Liver (tissue), 9 donors: ENCODE measurements around the gene ELL. TPM values are rescaled to one million over a fixed set of nuclear protein-coding genes. Genes with fewer than 3 reads are reported as not detected.

ENCODE experiments used
- DNase-seq: peaks from one replicate; pipeline ENCODE4 v3.0.0-alpha.2; 2017; ENCODE audit warnings: low spot score
- H3K27ac ChIP-seq, 2 donors: one replicate each; pipeline ENCODE4 v1.7.0; 2013; ENCODE audit warnings: inconsistent platforms in 2 of 2, low read length in 2 of 2, control low read depth in 1 of 2, low read depth in 1 of 2, mild to moderate bottlenecking in 1 of 2
- H3K27me3 ChIP-seq, 4 donors: one replicate each; pipeline versions ENCODE4 v1.6.1 to v1.7.0; 2013; ENCODE audit warnings: low read length in 3 of 4, inconsistent platforms in 1 of 4, mild to moderate bottlenecking in 1 of 4, moderate library complexity in 1 of 4; ENCODE audit not compliant: control insufficient read depth in 4 of 4, insufficient read depth in 4 of 4
- H3K36me3 ChIP-seq, 4 donors: one replicate each; pipeline versions ENCODE4 v1.6.1 to v1.7.0; 2013; ENCODE audit warnings: low read length in 3 of 4, mild to moderate bottlenecking in 3 of 4, low read depth in 1 of 4, moderate library complexity in 1 of 4; ENCODE audit not compliant: control insufficient read depth in 4 of 4, insufficient read depth in 3 of 4
- H3K4me1 ChIP-seq, 4 donors: one replicate each; pipeline versions ENCODE4 v1.6.1 to v1.7.0; 2013; ENCODE audit warnings: low read length in 3 of 4, mild to moderate bottlenecking in 3 of 4, moderate library complexity in 1 of 4; ENCODE audit not compliant: control insufficient read depth in 4 of 4, insufficient read depth in 4 of 4
- H3K4me3 ChIP-seq, 3 donors: one replicate each; pipeline versions ENCODE4 v1.6.1 to v1.7.0; 2013; ENCODE audit warnings: low read length in 3 of 3, control low read depth in 1 of 3, low read depth in 1 of 3, mild to moderate bottlenecking in 1 of 3
- H3K9ac ChIP-seq, 2 donors: one replicate each; pipeline ENCODE4 v1.7.0; 2013; ENCODE audit warnings: low read length in 2 of 2, mild to moderate bottlenecking in 2 of 2, moderate library complexity in 2 of 2, control low read depth in 1 of 2, low read depth in 1 of 2
- H3K9me3 ChIP-seq, 4 donors: one replicate each; pipeline versions ENCODE4 v1.6.1 to v1.7.0; 2013; ENCODE audit warnings: low read length in 3 of 4; ENCODE audit not compliant: control insufficient read depth in 4 of 4
- EGR1 ChIP-seq, 2 donors: IDR thresholded peaks; 2 replicates each; pipeline ENCODE4 v1.6.1; 2016 to 2018; ENCODE audit warnings: antibody characterized with exemption in 2 of 2, low read depth in 2 of 2
- FOXA1 ChIP-seq: IDR thresholded peaks from 2 replicates; pipeline ENCODE4 v1.6.1; 2016; ENCODE audit warnings: antibody characterized with exemption
- FOXA2 ChIP-seq: IDR thresholded peaks from 2 replicates; pipeline ENCODE4 v1.6.1; 2016; ENCODE audit warnings: antibody characterized with exemption
- GABPA ChIP-seq, 2 donors: IDR thresholded peaks in 1 of 2; conservative IDR thresholded peaks in 1 of 2; 2 replicates each; pipeline ENCODE4 v1.6.1; 2016; ENCODE audit warnings: antibody characterized with exemption in 2 of 2, mild to moderate bottlenecking in 1 of 2, moderate library complexity in 1 of 2
- HNF4G ChIP-seq: IDR thresholded peaks from 2 replicates; pipeline ENCODE4 v1.6.1; 2016; ENCODE audit warnings: antibody characterized with exemption
- JUND ChIP-seq, 2 donors: IDR thresholded peaks; 2 replicates each; pipeline ENCODE4 v1.6.1; 2016; ENCODE audit warnings: antibody characterized with exemption in 2 of 2
- NR2F2 ChIP-seq: IDR thresholded peaks from 2 replicates; pipeline ENCODE4 v1.6.1; 2016; ENCODE audit warnings: antibody characterized with exemption
- RAD21 ChIP-seq, 2 donors: IDR thresholded peaks; 2 replicates each; pipeline ENCODE4 v1.6.1; 2016; ENCODE audit warnings: antibody characterized with exemption in 2 of 2, mild to moderate bottlenecking in 2 of 2
- RXRA ChIP-seq, 2 donors: IDR thresholded peaks; 2 replicates each; pipeline ENCODE4 v1.6.1; 2017 to 2018; ENCODE audit warnings: antibody characterized with exemption in 2 of 2, mild to moderate bottlenecking in 1 of 2
- TAF1 ChIP-seq: conservative IDR thresholded peaks from 2 replicates; pipeline ENCODE4 v1.6.1; 2016; ENCODE audit warnings: antibody characterized with exemption, mild to moderate bottlenecking
- YY1 ChIP-seq: IDR thresholded peaks from 2 replicates; pipeline ENCODE4 v1.6.1; 2016; ENCODE audit warnings: antibody characterized with exemption, mild to moderate bottlenecking
- ZBTB33 ChIP-seq: IDR thresholded peaks from 2 replicates; pipeline ENCODE4 v1.6.1; 2016; ENCODE audit warnings: antibody characterized with exemption
- WGBS: extraction: QIAGEN DNeasy Blood & Tissue Kit; methylation state at CpG from one replicate; pipeline ENCODE4 v1.1.7; 2013; 5-methylcytosine and 5-hydroxymethylcytosine counted together
- polyA plus RNA-seq, 2 donors: library from polyadenylated mRNA; stranded (reverse) in 1 of 2; unstranded in 1 of 2; fragments of 200-250 nt in 1 of 2; fragments of >200 nt in 1 of 2; fragmentation: Nextera tagmentation in 1 of 2; extraction: Ambion mirVana in 1 of 2; gene quantifications; one replicate each; pipeline versions ENCODE4 v1.2.1 to v1.2.3, GENCODE V29; 2013 to 2015
- total RNA-seq, 2 donors: library from RNA; depleted of rRNA; stranded (reverse); fragments of >200 nt; gene quantifications; one replicate each; pipeline ENCODE4 v1.2.3, GENCODE V29; 2014
- TF ChIP-seq, protein P1 (sequence below): IDR thresholded peaks from 2 replicates; pipeline ENCODE4 v1.6.1; 2016; ENCODE audit warnings: antibody characterized with exemption
- TF ChIP-seq, protein P2 (sequence below): IDR thresholded peaks from 2 replicates; pipeline ENCODE4 v1.6.1; 2016; ENCODE audit warnings: antibody characterized with exemption, mild to moderate bottlenecking
- TF ChIP-seq, protein P3 (sequence below): IDR thresholded peaks from 2 replicates; pipeline ENCODE4 v1.6.1; 2016; ENCODE audit warnings: antibody characterized with exemption
- donor health status: healthy.
- donor health status: healthy.
- donor health status: healthy.
- donor health status: healthy.
- donor health status: healthy.

The ELL gene
- total and polyA plus RNA-seq, 4 donors, result 4.5 to 10.5 (median 6.6) TPM

DNA sequence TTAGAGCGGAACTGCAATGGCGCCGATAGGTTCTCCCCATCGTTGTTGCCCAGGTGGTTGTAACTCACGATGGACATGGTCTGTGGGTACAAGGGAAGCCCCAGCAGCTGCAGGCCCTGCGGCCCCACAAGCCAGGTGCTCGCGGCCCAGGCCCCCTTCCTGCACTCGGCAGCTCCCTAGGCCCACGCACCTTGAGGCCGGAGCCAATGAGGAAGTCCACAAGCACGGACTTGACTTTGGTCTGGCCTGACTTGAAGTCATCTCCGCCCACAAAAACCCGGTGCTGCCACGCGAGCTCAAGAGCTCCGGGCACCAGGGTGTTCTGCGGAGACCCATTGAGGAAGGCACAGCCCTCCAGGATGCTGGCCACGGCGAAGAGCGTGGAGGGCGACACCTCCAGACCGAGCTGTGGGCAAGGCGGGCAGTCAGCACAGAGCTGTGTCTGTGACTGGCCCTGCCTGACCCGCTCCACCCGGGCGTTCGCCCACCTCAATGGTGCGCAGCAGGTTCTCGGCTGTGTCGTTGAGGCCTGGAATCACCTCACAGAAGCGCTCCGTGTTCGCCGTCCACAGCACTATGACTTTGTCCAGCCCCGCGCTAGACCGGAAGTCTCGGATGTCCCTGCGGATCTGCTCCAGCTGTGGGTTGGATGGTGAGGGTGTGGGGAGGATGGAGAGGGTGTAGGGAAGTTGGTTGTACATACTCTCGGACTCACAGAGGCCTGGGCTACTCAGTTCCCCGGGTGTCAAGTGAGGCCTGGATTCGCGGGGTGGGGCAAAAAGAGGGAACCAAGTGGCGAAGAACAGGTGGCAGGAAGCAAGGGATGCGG is 85.8 kb downstream of the ELL start:
- Histone ChIP-seq H3K4me3 (no peak overlapping the region), H3K9me3 (no peaks in the 10 kb centered on the region), H3K36me3 (no peaks in the 10 kb centered on the region), H3K27me3 (no peaks in the 10 kb centered on the region), H3K9ac (no peak overlapping the region), H3K27ac (peak overlapping the region in 1 of 2 donors; percentile 42), H3K4me1 (peaks cover 3 to 30% (median 13%) of the 10 kb centered on the region in 4 donors)
- WGBS, result 88% methylated on average over 46 of the region's 46 CpGs
- no peak for DNase-seq
- TF ChIP-seq, protein P1, sequence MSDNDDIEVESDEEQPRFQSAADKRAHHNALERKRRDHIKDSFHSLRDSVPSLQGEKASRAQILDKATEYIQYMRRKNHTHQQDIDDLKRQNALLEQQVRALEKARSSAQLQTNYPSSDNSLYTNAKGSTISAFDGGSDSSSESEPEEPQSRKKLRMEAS, result no peak
- TF ChIP-seq EGR1 (IDR thresholded peaks at IDR 0.05; ENCODE audit: low read depth in 2 of 2) (no peak), FOXA1 (no peak), TAF1 (no peak), RXRA (IDR thresholded peaks at IDR 0.05) (no peak), FOXA2 (no peak), YY1 (no peak), RAD21 (IDR thresholded peaks at IDR 0.05) (no peak), NR2F2 (no peak), GABPA (IDR thresholded peaks at IDR 0.05 in 1 of 2, conservative IDR thresholded peaks at IDR 0.05 in 1 of 2) (no peak), HNF4G (no peak)
- TF ChIP-seq, protein P2, sequence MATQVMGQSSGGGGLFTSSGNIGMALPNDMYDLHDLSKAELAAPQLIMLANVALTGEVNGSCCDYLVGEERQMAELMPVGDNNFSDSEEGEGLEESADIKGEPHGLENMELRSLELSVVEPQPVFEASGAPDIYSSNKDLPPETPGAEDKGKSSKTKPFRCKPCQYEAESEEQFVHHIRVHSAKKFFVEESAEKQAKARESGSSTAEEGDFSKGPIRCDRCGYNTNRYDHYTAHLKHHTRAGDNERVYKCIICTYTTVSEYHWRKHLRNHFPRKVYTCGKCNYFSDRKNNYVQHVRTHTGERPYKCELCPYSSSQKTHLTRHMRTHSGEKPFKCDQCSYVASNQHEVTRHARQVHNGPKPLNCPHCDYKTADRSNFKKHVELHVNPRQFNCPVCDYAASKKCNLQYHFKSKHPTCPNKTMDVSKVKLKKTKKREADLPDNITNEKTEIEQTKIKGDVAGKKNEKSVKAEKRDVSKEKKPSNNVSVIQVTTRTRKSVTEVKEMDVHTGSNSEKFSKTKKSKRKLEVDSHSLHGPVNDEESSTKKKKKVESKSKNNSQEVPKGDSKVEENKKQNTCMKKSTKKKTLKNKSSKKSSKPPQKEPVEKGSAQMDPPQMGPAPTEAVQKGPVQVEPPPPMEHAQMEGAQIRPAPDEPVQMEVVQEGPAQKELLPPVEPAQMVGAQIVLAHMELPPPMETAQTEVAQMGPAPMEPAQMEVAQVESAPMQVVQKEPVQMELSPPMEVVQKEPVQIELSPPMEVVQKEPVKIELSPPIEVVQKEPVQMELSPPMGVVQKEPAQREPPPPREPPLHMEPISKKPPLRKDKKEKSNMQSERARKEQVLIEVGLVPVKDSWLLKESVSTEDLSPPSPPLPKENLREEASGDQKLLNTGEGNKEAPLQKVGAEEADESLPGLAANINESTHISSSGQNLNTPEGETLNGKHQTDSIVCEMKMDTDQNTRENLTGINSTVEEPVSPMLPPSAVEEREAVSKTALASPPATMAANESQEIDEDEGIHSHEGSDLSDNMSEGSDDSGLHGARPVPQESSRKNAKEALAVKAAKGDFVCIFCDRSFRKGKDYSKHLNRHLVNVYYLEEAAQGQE, result no peak
- TF ChIP-seq, protein P3, sequence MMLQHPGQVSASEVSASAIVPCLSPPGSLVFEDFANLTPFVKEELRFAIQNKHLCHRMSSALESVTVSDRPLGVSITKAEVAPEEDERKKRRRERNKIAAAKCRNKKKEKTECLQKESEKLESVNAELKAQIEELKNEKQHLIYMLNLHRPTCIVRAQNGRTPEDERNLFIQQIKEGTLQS, result no peak

- no peak overlapping the region for H3K4me3 ChIP-seq
- WGBS, result 95% methylated on average over 49 of the region's 49 CpGs
- H3K9me3 ChIP-seq, result no peaks in the 10 kb centered on the region
- peaks cover 3 to 30% (median 13%) of the 10 kb centered on the region in 4 donors for H3K4me1 ChIP-seq
- TF ChIP-seq, protein P2, result no peak
- TF ChIP-seq NR2F2, result no peak
- TF ChIP-seq RXRA (IDR thresholded peaks at IDR 0.05), result no peak
- TF ChIP-seq, protein P3, result no peak
- no peak for TF ChIP-seq YY1
- TF ChIP-seq FOXA2, result no peak
- TF ChIP-seq HNF4G, result no peak
- no peak for TF ChIP-seq TAF1
- no peak for TF ChIP-seq ZBTB33
- TF ChIP-seq, protein P1, result no peak
- TF ChIP-seq JUND (IDR thresholded peaks at IDR 0.05), result no peak
- no peak for TF ChIP-seq GABPA (IDR thresholded peaks at IDR 0.05 in 1 of 2, conservative IDR thresholded peaks at IDR 0.05 in 1 of 2)
- no peak for TF ChIP-seq FOXA1
- no peaks in the 10 kb centered on the region for H3K36me3 ChIP-seq
- no peak for DNase-seq
- H3K27ac ChIP-seq, result no peak overlapping the region
- H3K9ac ChIP-seq, result no peak overlapping the region
- no peaks in the 10 kb centered on the region for H3K27me3 ChIP-seq
These were observed 86.6 kb downstream of the ELL start for GRCh38 chr19:18435178-18435841.
